GM19438 (cell line): Measurements from ENCODE around the gene DSG2.
A peak's percentile ranks its signal among the peaks of the same experiment; 100 is the strongest.
"Not testable (repeated sequence)": the region's sequence is repeated elsewhere in the genome, so short reads cannot be mapped to it uniquely, and the experiment has no call there.

Source experiments
- ATAC-seq: cut with Tn5 transposase; IDR thresholded peaks from one replicate; pipeline ENCODE4 v1.9.1; 2021; ENCODE audit warnings: low read depth; ENCODE audit not compliant: unreplicated experiment

The DSG2 gene

GRCh38 chr18:31498574-31499524, 872 bp downstream of the DSG2 start:
- peak; percentile 12 for ATAC-seq

GRCh38 chr18:31500051-31500688, 2.2 kb downstream of the DSG2 start:
- peak; percentile 73 for ATAC-seq

GRCh38 chr18:31503011-31503410, 5.0 kb downstream of the DSG2 start:
- no peak for ATAC-seq

GRCh38 chr18:31504455-31505147, 6.6 kb downstream of the DSG2 start:
- ATAC-seq: no peak

- no peak for ATAC-seq
Observed at GRCh38 chr18:31505156-31505555, 7.2 kb downstream of the DSG2 start.

GRCh38 chr18:31506024-31506742, 8.2 kb downstream of the DSG2 start:
- ATAC-seq: no peak

- ATAC-seq: not testable (repeated sequence)
Observed at GRCh38 chr18:31507124-31507523, 9.1 kb downstream of the DSG2 start.

- ATAC-seq: no peak
Observed at GRCh38 chr18:31508781-31509180, 10.8 kb downstream of the DSG2 start.

- no peak for ATAC-seq
Observed at GRCh38 chr18:31509571-31509970, 11.6 kb downstream of the DSG2 start.

GRCh38 chr18:31510319-31510718, 12.3 kb downstream of the DSG2 start:
- no peak for ATAC-seq

- ATAC-seq: no peak
Observed at GRCh38 chr18:31511098-31511497, 13.1 kb downstream of the DSG2 start.

- no peak for ATAC-seq
Observed at GRCh38 chr18:31512203-31512764, 14.3 kb downstream of the DSG2 start.

- ATAC-seq: no peak
Observed at GRCh38 chr18:31513189-31513935, 15.4 kb downstream of the DSG2 start.

GRCh38 chr18:31516437-31516836, 18.5 kb downstream of the DSG2 start:
- ATAC-seq: no peak

GRCh38 chr18:31526374-31526773, 28.4 kb downstream of the DSG2 start:
- no peak for ATAC-seq

- ATAC-seq: no peak
Observed at GRCh38 chr18:31533236-31533635, 35.3 kb downstream of the DSG2 start.

- ATAC-seq: no peak
Observed at GRCh38 chr18:31538837-31539236, 40.9 kb downstream of the DSG2 start.

- ATAC-seq: no peak
Observed at GRCh38 chr18:31546476-31546875, 48.5 kb downstream of the DSG2 start.

GRCh38 chr18:31548853-31549252, 50.9 kb downstream of the DSG2 start:
- ATAC-seq: no peak

- no peak for ATAC-seq
Observed at GRCh38 chr18:31549416-31549815, 51.4 kb downstream of the DSG2 start.
